Measurements from ENCODE around the gene FAIM. TPM values are rescaled to one million over a fixed set of nuclear protein-coding genes. Genes with fewer than 3 reads are reported as not detected.

Gene FAIM
- total RNA-seq, 4 donors from 2014 or later, result 0.88 to 3.0 (median 1.1) TPM; not detected in 1

DNA sequence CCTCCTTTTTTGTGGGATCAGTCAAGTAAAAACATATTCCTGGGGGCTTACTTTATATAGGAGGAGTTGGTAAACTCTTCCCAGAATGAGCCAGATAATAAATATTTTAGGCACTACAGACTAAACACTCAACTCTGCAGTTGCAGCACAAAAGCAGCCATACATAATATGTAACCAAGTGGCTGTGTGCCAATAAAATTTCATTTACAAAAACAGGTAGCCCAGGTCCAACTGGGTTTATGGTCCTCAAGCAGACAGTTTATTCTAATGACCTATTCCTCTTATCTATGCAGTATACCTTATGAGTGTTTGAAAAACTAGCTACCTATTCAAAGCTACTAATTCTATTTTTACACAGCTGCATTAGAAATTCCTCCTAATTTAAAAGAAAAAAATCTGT lies 61.8 kb downstream of the FAIM start:
- ATAC-seq, result no peak
- TF ChIP-seq POLR2A (IDR thresholded peaks at IDR 0.05), result no peak
- TF ChIP-seq, protein P1, sequence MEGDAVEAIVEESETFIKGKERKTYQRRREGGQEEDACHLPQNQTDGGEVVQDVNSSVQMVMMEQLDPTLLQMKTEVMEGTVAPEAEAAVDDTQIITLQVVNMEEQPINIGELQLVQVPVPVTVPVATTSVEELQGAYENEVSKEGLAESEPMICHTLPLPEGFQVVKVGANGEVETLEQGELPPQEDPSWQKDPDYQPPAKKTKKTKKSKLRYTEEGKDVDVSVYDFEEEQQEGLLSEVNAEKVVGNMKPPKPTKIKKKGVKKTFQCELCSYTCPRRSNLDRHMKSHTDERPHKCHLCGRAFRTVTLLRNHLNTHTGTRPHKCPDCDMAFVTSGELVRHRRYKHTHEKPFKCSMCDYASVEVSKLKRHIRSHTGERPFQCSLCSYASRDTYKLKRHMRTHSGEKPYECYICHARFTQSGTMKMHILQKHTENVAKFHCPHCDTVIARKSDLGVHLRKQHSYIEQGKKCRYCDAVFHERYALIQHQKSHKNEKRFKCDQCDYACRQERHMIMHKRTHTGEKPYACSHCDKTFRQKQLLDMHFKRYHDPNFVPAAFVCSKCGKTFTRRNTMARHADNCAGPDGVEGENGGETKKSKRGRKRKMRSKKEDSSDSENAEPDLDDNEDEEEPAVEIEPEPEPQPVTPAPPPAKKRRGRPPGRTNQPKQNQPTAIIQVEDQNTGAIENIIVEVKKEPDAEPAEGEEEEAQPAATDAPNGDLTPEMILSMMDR (IDR thresholded peaks at IDR 0.05 in 4 of 5, conservative IDR thresholded peaks at IDR 0.05 in 1 of 5), result no peak
- H3K4me1 ChIP-seq, result no peaks in the 10 kb centered on the region
- intact Hi-C loops (cut with DNase I; ENCODE audit: low total_unique reads), result no loop called here
- H3K4me3 ChIP-seq, result no peak overlapping the region
- H3K27me3 ChIP-seq, result no peaks in the 10 kb centered on the region
- H3K9me3 ChIP-seq, result no peaks in the 10 kb centered on the region
- peaks cover 0 to 10% of the 10 kb centered on the region in 2 donors for H3K36me3 ChIP-seq
- in situ Hi-C loops (cut with MboI; ENCODE audit: low sequenced_read_pairs in 4 of 4), result no loop called here
- H3K27ac ChIP-seq, result no peak overlapping the region
- no peak for DNase-seq

DNA sequence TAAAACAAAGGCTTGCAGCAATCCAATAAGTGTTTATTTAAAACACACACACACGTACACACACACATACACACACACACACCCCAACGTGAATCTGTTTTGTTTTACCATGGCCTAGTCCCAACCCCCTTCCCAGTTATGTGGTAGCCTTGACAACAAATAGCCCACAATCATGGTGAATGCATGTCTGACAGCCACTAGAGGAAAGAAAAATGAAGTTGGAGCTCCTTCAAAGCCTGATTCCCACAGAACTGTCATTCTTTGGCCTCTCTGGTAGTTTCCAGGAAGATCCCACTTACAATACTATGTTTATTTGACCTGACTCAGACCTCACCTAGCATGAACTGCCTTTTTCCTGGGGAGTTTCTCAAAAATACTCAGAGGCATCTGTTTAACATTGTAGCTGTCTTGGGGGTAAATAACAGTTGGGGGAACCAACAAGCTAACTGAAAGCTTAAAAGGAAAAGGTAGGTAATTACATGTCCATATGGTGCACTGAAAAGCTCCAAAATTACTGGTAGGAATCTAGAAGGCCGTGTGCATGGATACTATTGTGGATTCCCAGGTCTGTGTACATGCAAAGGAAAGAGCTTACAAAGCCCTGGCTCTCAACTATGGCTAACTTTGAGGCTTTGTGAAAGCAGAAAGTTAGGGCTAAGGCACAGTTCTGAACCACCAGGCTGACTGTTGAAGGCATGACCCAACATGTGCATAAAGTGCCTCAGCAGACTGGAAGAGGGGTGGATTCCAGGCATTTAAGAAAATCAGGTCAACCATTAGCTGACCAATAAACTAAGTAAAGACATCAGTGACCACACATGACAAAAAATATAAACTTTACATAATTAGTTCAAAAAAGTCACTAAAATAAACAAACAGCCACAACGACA lies 65.3 kb downstream of the FAIM start:
- peaks cover 0 to 33% of the 10 kb centered on the region in 2 donors for H3K36me3 ChIP-seq
- no peak for DNase-seq
- H3K9me3 ChIP-seq, result no peaks in the 10 kb centered on the region
- ATAC-seq, result no peak
- H3K4me3 ChIP-seq, result no peak overlapping the region
- no peaks in the 10 kb centered on the region for H3K27me3 ChIP-seq
- in situ Hi-C loops (cut with MboI; ENCODE audit: low sequenced_read_pairs in 4 of 4), result no loop called here
- intact Hi-C loops (cut with DNase I; ENCODE audit: low total_unique reads), result no loop called here
- TF ChIP-seq POLR2A (IDR thresholded peaks at IDR 0.05), result no peak
- TF ChIP-seq, protein P1 (IDR thresholded peaks at IDR 0.05 in 4 of 5, conservative IDR thresholded peaks at IDR 0.05 in 1 of 5), result no peak
- no peaks in the 10 kb centered on the region for H3K4me1 ChIP-seq
- H3K27ac ChIP-seq, result no peak overlapping the region

DNA sequence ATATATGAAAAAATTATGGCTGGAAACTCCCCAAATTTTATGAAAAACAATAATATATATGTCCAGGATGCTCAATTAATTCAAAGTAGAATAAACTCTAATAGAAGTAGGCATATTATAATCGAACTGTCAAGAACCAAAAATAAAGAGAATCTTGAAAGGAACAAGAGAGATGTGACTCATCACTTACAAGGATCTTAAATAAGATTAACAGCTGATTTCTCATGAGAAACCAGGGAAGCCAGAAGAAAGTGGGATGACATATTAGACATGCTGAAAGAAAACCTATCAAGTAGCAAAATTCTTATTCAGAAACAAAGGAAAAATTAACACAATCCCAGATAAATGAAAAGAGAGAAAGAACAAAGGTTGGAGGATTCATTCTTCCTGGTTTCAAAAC lies 66.8 kb downstream of the FAIM start:
- H3K36me3 ChIP-seq, result peaks cover 0 to 33% of the 10 kb centered on the region in 2 donors
- H3K4me3 ChIP-seq, result no peak overlapping the region
- H3K27me3 ChIP-seq, result no peaks in the 10 kb centered on the region
- TF ChIP-seq, protein P1 (IDR thresholded peaks at IDR 0.05 in 4 of 5, conservative IDR thresholded peaks at IDR 0.05 in 1 of 5), result no peak
- no peak for TF ChIP-seq POLR2A (IDR thresholded peaks at IDR 0.05)
- intact Hi-C loops (cut with DNase I; ENCODE audit: low total_unique reads) (no loop called here), in situ Hi-C loops (cut with MboI; ENCODE audit: low sequenced_read_pairs in 4 of 4) (no loop called here)
- DNase-seq (no peak), ATAC-seq (no peak)
- no peaks in the 10 kb centered on the region for H3K9me3 ChIP-seq
- H3K4me1 ChIP-seq, result no peaks in the 10 kb centered on the region
- no peak overlapping the region for H3K27ac ChIP-seq

DNA sequence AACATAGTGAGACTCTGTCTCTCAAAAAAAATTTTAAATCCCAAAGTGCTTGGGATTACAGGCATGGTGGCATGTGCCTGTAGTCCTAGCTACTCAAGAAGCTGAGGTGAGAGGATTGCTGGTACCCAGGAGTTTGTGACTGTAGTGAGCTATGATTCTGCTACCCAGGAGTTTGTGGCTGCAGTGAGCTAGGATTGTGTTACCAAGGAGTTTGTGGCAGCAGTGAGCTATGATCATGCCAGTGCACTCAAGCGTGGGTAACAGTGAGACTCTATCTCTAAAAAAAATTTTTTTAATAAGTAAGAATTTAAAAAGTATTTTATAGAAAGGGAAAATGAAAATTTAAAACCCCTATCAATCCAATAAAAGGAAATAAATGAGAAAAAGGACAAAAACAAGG lies 69.5 kb downstream of the FAIM start:
- H3K4me1 ChIP-seq, result no peaks in the 10 kb centered on the region
- no peaks in the 10 kb centered on the region for H3K27me3 ChIP-seq
- peaks cover 2 to 54% of the 10 kb centered on the region in 2 donors for H3K36me3 ChIP-seq
- TF ChIP-seq POLR2A (IDR thresholded peaks at IDR 0.05), result no peak
- TF ChIP-seq, protein P1 (IDR thresholded peaks at IDR 0.05 in 4 of 5, conservative IDR thresholded peaks at IDR 0.05 in 1 of 5), result no peak
- H3K9me3 ChIP-seq, result no peaks in the 10 kb centered on the region
- in situ Hi-C loops (cut with MboI; ENCODE audit: low sequenced_read_pairs in 4 of 4) (no loop called here), intact Hi-C loops (cut with DNase I; ENCODE audit: low total_unique reads) (no loop called here)
- ATAC-seq, result no peak
- DNase-seq, result no peak
- H3K27ac ChIP-seq, result no peak overlapping the region
- no peak overlapping the region for H3K4me3 ChIP-seq

Measured in gastrocnemius medialis (tissue), 4 donors.